Measurements from ENCODE around the gene H6PD.
"Not testable (repeated sequence)": the region's sequence is repeated elsewhere in the genome, so short reads cannot be mapped to it uniquely, and the experiment has no call there.

H6PD gene

DNA sequence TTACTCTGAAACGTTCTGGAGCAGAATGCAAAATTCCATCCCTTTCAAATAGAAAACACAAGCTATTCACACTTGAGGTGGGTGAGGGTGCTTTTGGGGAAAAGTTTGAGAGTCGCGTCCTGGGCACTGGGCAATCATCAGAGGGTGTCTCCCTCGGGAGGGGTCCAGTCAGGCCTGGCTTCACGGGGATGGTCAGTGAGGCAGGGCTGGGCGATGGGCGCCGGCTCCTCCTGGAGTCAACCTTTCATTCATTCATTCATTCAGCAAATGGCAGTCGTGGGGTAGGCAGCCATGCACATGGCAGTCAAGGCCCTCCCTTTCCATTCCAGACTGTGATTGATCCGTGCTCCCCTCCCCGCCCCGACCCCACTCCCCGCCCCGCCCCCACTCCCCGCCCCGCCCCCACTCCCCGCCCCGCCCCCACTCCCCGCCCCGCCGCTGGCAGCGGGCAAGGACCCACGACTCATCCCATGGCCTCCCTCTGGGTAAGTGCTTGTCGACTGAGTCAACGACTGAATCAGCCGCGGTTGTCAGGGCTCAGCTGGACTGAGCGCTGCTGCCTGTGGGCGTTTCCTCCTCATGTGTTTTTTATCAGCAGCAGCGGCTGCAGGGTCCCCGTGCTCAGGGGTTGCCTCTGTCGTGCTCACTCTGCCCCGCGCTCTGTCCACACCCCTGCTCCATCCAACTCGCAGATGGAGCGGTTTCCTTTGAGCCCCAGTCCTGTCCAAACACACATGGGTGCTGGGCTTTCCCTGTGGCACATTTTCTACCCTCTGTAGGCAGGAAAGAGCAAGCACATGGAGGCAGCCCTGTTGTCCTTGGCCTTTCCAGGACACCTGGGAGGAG is 45.7 kb downstream of the H6PD start:
- no peak for DNase-seq

DNA sequence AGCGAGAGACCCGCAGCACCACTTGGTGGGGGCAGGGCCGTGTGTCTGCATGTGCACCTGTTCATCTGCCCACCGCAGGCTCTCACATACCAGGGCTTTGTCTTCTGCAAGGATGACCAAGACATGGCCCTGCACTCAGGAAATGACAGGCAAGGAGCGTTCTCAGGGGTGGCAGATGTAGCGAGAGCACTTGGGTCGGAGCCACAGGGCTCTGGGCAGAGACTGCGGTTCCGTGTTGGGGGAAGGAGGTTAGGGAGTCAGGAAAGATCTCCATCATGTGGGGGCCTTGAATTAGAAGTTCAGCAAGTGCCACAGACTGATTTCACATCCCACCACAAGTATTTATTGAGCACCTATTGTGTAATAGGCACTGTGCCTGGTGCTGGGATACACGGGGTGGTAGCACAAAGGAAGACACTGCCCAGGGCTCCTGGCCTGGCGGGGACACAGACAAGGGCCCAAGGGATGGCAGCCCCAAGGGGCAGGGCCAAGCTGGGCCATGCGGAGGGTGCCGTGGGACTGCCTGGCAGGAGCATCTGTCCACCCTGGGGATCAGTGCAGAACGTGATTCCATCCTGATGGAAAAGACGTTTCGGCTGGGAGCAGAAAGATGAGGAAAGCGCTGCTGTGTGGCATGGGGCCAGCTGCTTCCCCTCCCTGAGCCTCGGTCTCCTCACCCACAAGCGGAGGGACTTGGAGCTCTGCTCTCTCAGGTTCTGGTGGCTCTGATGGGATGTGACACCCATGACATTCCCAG is 46.7 kb downstream of the H6PD start:
- no peak for DNase-seq

DNA sequence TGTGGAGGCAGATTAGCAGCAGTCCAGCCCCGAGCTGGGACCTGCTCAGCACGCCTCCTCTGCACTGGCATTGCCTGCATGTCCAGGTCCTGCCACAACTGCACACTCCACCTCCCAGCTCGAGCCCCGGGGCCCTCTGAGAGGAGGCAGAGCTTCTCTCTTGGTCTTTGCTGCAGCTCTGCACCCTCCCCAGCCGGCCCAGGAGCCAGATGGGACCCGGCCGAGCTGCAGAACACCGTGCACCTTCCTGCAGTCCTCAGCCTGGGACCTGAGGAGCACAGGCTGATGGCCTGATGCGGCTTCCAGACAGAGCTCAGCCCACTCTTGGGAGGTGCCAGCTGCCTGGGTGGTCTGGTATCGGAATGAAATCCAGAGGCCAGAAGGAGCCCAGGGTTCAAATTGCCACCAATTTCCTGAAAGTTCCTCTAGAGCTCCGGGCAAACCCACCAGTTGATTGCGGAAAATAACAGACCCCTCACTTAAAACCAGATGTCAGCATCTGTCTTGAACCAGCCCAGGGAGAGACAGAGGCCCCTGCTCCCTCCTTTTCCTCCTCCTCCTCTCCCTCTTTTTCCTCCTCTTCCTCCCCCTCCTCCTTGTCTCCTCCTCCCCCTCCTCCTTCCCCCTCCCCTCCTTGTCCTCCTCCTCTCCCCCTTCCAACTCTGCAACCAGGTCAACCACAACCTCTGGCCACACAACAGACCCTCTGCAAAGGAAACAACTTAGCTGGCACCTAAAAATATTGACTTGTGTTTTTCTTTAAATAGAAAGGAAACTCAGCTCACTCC is 47.5 kb downstream of the H6PD start:
- DNase-seq = no peak

DNA sequence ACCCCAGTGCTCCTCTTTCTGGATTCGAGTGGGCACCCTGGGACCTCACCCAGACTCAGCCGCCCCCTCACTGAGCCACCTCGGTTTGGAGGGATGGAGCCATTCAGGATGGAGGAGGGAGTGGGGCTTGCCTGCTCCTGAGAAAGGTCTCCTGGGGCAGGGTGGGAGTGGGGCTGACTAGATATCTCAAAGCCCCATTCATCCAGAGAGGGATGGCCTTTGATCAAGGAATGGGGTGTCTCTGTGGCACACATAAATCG is 48.1 kb downstream of the H6PD start:
- no peak for DNase-seq

DNA sequence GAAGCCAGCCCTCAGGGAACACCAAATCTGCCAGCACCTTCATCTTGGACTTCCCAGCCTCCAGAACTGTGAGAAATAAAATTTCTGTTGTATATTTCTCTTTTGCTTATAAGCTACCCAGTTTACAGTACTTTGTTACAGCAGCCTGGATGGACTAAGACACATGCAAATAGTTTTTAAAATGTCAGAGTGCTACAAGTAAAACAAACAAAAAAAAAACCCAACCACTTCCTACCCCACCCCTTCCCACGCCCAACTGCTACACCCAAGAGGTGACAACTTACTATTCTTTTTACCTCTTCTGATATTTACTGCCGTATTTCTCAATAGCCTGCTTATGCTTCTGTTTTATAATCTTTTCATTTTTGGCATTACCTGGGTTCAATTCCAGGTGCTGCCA is 49.5 kb downstream of the H6PD start:
- DNase-seq = no peak

DNA sequence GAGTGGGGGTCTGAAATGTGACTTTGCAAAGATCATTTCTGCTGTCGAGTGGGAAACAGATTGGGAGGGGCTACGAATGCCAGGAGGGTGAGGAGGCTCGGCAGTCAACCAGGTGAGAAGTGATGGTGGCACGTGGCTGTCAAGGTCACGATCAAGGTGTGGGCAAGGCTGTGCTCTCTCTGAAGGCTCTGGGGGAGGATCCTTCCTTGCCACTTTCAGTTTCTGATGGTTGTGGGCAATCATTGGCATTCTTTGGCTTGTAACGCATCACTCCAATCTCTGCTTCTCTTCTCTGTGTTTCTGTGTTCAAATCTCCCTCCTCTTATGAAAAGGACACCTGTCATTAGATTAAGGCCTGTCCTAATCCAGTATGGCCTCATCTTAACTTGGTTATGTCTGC is 52.0 kb downstream of the H6PD start:
- DNase-seq = no peak

DNA sequence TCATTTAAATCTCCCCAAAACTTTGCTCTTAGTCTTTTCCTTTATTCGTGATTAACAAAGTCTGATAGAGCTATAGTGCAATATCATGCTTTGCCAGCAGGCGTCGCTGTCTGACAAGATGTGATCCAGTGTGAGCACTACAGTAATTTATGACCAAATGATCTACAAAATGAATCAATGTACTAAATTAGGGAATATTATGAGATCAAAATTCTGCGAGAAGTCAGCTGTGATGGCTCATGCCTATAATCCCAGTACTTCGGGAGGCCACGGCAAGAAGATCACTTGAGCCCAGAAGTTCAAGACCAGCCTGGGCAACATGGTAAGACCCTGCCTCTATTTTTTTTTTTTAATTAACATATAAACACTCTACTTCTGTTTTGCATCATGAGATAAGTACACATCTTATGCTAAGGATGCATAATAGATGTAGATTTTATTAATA is 54.5 kb downstream of the H6PD start:
- DNase-seq = peak; percentile 56

DNA sequence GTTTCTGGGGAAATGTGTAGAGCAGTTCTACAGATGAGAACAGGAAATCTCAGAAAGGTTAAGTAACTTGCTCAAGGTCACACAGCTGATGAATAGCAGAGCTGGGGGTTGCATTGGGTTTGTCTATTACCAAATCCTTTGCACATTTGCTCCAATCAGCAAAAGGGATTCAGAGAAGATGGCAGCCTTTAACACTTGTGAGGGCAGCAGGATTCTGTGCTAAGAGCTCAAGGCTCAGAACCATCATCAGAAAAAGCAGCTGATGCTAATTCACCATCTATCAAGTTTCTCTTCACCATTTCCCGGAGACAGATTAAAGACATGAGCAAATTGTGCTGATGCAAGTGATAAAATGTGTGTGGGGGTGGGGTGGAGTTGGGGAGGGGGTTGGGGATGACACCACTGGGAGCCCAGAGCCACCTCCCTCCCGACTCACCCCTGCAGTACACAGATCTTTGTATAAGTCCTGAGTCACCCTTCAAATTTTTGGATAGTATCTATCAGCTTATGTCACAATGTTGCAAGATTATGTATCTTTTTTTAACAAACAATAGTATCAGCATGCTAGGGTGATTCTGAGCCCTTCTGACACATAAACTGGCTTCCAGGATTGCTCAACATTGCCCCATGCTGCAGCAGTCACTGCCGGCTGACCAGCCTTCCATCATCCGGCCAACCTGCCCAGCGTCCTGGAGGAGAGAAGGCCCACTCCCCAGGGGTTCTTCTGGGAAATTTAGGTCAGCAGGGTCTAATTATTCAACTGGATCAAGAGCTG is 55.3 kb downstream of the H6PD start:
- DNase-seq = no peak

DNA sequence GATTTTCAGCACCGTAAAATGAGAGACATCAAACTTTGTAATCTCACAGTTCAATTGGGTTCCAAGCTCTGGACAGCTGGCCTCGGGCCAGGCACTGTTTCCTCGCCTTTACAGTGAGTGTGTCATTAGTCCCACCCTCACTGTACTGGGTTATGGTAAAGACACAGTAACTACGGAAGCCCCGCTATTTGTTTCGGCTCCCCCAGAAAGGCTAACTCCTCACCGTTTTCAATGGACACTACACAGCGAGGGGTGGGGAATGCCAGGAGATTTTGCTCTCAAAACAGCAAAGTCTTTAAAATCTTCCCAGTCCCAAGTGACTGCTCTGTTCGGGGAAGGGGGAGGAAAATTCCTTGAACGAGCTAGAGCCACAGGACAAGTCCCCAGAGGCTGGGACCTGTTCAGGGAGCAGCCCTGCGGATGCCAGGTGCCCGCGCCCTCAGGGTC is 57.4 kb downstream of the H6PD start:
- no peak for DNase-seq

DNA sequence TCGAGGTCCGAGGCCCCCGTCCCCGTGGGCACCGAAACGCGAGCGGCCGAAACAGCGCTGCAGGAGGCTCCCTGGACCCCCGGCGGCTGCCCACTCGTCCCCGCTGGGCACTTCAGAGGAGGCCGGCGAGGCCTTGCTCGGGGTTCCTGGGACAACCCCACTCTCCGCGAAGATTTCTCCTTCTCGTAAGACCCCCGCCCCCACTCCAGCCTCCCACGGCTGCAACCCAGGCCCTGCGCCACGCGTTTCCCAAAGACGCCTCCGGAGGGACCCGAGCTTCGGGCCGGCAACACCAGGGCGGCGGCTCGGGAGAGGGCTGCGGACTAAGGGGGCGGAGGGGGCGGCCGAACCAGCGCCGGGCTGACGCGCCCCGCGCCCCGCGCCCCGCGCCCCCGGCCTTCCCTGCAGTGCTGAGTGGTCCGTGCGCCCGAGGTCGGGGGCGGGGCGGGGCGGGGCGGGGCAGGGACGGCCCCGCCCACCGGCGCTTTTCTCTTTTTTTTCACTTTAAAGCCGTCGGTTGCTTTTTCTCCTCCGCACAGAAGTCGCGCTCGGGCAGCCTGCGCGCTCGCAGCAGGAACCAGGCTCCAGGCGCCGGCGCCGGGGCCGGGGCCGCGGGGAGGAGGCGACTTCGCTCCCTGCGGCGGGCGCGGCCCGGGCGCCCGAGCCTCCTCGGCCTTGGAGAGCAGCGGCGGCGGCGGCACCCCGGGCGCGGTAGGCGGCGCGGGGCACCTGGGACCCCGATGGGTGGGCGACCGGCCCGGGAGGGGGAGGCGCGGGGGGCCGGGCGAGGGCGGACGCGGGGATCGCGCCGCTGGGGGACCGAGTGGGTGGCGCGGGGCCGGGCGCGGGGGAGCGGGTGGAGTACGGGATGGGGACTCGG is 58.0 kb downstream of the H6PD start, which contains the start of gene SPSB1:
SPSB1 (plus strand) TSS at position 534 of the 880 bp plus-strand sequence. CDS start 62,998 bp downstream, outside the sequence.
- DNase-seq = no peak

DNA sequence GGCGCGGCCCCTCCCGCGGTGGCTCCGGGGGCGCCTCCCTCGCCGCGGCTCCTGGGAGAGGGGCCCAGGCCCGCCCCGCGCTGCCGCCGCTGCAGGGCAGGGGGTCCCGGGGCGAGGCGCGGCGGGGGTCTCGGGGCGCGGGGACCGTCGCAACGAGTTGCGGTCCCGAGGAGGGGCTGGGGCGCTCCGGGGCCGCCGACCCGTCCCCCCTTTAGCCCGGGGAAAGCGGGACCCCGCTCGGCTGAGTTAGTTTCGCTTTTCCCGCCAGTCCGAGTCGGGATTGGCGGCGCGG is 58.6 kb downstream of the H6PD start:
- DNase-seq = no peak

DNA sequence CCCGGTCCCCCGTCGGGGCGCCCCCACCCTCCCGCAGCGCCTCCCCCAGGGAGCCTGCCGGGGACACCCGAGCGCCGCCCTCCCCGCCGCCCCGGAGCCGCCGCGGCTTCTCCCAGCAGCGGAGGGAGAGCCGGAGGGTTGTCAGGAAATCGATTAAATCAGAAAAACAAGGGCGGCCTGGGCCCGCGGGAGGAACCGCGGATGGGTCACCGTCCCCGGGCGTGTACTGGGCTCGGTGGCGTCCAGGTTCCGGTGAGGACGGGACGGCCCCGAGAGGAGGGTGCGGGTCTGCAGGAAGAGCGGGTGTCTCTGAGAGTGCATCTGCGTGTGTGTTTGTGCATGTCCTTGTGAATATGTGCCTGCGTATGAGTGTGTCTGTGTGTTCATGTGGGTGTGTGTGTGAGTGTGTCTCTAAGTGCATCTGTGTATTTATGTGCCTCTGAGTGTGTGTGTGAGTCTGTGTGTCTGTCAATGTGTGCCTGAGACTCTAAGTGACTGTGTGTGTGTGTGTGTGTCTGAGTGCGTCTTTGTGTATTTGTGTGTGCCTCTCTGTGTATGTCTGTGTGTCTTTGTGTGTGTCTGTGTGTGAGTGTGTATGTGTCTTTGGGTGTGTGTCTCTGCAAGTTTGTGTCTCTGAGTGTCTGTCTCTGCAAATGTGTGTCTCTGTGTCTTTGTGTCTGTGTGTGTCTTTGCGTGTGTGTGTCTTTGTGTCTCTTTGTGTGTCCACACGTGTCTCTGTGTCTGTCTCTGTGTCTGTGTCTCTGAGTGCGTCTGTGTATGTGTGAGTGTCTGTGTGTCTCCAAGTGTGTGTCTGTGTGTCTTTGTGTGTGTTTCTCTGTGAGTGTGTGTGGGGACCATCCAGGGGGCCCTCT is 59.2 kb downstream of the H6PD start:
- no peak for DNase-seq

DNA sequence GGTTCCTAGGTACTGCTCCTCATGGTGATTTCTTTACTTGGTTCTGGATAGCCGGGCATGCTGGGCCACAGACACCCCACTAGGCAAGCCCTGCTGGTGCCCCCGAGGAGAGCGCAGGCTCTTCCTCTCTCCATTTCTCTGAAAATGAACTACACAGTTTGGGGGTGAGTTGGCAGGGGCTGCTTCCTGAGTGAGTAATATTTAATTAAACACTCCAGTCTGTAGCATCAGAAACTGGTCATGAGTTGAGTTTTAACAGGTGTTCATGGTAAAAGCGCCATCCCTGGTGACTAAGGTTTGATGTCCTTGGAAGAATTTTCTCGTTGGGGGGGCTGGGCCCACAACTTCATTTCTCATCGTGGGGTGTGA is 59.8 kb downstream of the H6PD start:
- DNase-seq = no peak

DNA sequence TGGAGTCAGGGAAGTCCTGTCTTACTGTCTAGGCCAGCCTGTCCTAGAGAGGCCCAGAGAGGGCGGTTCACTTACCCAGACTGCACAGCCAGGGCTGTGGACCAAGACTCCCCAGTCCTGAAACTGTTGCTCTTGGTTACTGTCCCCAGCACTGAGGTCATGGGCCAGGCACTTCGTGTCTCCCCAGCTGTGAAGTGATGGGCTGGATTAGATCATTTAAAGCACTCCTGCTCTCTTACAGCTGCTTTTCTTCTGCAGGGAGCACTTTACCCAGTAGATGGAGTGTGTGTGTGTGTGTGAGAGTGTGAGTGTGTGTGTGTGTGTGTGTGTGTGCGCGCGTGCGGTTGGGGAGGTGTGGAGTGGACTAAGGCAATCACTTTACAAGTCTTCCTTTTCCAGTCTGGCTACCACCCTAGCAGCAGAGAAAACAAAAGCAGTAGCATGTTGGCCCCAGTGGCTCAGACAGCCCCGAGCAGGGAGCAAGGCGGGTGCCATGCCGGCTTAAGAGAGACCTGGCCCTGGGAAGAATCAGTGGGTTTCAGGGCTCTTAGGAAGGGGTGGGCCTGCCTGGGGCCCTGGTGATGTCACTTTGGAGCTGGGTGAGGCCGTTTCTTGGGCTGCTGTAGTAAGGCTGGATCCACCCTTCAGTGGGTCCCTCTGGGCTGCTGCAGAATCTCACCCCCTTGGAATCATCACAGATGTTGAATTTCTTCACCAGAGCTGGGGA is 60.5 kb downstream of the H6PD start:
- no peak for DNase-seq

DNA sequence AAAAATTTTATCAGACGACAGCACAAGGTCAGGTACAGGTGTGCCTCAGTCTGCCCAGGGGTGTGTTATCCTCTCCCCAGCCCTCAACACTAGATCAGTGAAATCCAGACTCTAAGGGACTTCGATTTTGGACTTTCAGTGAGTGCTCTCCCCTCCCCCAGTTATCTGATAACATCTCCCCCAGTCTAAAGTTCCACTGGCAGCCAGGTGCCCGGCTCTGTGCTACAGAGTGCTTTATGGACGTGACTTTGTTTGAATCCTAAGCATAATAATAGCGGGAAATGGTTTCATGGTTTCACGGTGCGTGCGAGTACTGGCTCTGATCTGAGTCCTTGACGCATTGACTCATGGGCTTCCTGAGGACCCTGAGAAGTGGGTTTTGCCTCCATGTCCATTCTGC is 61.3 kb downstream of the H6PD start:
- no peak for DNase-seq

DNA sequence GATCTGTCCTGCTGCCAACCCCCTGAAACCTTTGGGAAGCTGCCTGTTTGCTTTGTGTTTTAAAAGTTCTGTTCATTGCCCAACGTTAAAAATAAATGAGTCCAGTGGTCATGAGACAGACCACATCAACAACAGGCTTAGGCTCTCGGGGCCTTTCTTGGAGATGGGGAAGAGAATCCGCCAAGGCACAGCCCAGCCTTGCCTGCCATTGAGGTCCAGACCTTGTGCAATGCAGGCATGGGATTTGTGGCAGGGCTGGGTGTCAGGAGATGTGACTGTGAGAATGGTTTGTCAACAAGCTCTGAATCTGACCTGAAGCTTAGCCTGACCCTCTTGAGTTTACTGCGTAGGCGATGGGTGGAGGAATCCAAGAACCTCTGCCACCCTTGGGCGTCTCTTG is 62.3 kb downstream of the H6PD start:
- DNase-seq = no peak

DNA sequence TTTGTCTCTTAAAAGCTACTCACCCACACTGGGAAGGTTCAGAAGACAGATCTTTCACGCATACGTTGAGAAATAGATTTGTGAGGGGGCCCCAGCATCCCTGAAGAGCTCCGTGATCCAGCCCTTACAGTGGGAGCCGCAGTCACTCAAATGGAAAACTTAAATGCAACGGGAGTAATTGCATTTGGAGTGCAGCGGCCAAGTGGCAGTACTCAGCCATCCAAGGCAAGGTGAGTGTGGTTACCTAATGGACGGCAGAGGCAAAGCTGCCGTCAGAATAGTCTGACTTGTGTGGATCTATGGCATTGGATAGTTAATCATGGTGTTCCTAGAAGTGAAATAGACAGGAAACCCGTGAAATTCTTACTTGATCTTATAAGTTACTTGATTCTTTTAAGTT is 63.3 kb downstream of the H6PD start:
- no peak for DNase-seq

DNA sequence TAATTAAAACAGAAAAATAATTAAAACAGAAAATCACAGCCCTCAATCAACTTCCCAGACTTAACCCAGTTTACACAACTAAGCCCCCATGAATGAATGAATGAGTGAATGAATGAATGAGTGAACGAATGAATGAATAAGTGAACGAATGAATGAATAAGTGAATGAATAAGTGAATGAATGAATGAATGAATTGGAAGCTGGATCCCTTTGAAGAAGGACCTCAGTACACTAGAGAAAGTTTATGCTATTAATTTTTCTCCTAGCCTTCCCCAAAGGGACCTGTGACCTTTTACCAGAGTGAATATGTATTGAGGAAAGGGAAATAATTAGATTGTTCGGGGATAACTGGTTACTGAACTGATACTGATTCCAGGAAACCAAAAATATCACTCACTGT is 63.7 kb downstream of the H6PD start:
- DNase-seq = no peak

DNA sequence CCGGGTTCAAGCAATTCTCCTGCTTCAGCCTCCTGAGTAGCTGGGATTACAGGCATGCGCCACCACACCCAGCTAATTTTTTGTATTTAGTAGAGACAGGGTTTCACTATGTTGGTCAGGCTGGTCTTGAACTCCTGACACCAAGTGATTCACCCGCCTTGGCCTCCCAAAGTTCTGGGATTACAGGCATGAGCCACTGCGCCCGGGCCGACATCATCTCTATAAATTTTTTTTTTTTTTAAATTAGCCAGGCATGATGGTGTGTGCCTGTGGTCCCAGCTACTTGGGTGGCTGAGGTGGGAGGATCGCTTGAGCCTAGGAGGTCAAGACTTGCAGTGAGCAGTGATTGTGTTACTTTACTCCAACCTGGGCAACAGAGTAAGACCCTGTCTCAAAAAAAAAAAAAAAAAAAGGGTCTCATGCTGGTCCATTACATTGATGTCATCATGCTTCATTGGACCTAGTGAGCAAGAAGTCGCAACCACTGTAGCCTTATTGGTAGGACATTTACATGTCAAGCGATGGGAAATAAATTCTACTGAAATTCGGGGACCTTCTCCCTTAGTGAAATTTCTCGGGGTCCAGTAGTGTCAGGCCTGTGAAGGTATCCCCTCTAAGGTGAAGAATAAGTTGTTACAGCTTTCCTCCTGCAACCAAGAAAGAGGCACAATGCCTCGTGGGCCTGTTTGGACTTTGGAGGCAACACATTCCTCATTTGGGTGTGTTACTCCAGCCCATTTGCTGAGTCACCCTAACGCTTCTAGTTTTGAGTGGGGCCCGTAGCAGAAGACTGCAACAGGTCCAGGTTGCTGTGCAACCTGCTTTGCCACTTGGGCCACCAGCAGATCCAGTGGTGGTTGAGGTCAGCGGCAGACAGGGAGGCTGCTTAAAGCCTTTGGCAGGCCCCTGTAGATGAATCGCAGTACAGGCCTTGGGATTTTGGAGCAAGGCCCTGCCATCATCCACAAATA is 65.3 kb downstream of the H6PD start:
- DNase-seq = not testable (repeated sequence)

Measured in NK-92 treated with Interleukin-12 subunit alpha and Interleukin-12 subunit beta, amount 100 ng/mL, for 24 hours (cell line).